Body of pancreas (tissue), 4 donors: ENCODE data around the gene DAB2IP. TPM values are rescaled to one million over a fixed set of nuclear protein-coding genes. Genes with fewer than 3 reads are reported as not detected.

Source experiments
- ATAC-seq: fragments of 150-250 bp; one replicate; pipeline ENCODE4 v1.9.1; 2016
- DNase-seq, 4 donors: peaks; one replicate each; pipeline ENCODE4 v3.0.0-alpha.2; 2019
- H3K27ac ChIP-seq, 4 donors: fragments of 200-600 bp; sonication (generic); 1 replicate in 3 of 4; 2 replicates in 1 of 4; pipeline versions ENCODE4 v1.5.1 to v1.6.1; 2016 to 2019; ENCODE audit warnings: mild to moderate bottlenecking in 1 of 4, mixed read lengths in 1 of 4, moderate library complexity in 1 of 4
- H3K27me3 ChIP-seq, 2 donors: fragments of 200-600 bp; sonication (generic); one replicate each; pipeline ENCODE4 v1.6.0; 2016; ENCODE audit warnings: mild to moderate bottlenecking in 1 of 2
- H3K36me3 ChIP-seq, 2 donors: fragments of 200-600 bp; sonication (generic); replicated peaks in 1 of 2; 2 replicates each; pipeline ENCODE4 v1.5.1; 2016; ENCODE audit warnings: low read depth in 2 of 2; ENCODE audit not compliant: insufficient read depth in 1 of 2
- H3K4me1 ChIP-seq: fragments of 200-600 bp; sonication (generic); one replicate; pipeline ENCODE4 v1.6.0; 2016
- H3K4me3 ChIP-seq, 2 donors: fragments of 200-600 bp; sonication (generic); 1 replicate in 1 of 2; 2 replicates in 1 of 2; pipeline ENCODE4 v1.5.1; 2016 to 2019
- H3K9me3 ChIP-seq, 3 donors: fragments of 200-600 bp; sonication (generic); 1 replicate in 2 of 3; 2 replicates in 1 of 3; pipeline ENCODE4 v1.5.1; 2016
- POLR2A ChIP-seq, 3 donors: fragments of 450-650 bp; IDR thresholded peaks; one replicate each; pipeline ENCODE4 v1.6.1; 2016; ENCODE audit warnings: antibody characterized with exemption in 3 of 3, mild to moderate bottlenecking in 2 of 3
- WGBS, 2 donors: methylation state at CpG; one replicate each; pipeline ENCODE4 v1.1.5; 2017; 5-methylcytosine and 5-hydroxymethylcytosine counted together
- intact Hi-C: fragments of 100-400 bp; cut with DNase I; formaldehyde crosslinking; loops from one replicate; pipeline ENCODE4 v1.15.1; 2023
- total RNA-seq, 2 donors: library from RNA; depleted of rRNA; stranded (reverse); fragments of >200 nt; gene quantifications; one replicate each; pipeline ENCODE4 v1.1.0, GENCODE V29; 2016
- TF ChIP-seq, protein P1 (sequence below), 7 experiments: fragments of 450-650 bp in 4 of 7; fragments of 200-600 bp in 3 of 7; sonication (generic) in 3 of 7; IDR thresholded peaks; one replicate each; pipeline ENCODE4 v1.5.1; 2016 to 2019; ENCODE audit warnings: antibody characterized with exemption in 7 of 7

DAB2IP gene
- total RNA-seq, 2 donors from 2014 or later, result 25.2 to 34.9 TPM

DNA sequence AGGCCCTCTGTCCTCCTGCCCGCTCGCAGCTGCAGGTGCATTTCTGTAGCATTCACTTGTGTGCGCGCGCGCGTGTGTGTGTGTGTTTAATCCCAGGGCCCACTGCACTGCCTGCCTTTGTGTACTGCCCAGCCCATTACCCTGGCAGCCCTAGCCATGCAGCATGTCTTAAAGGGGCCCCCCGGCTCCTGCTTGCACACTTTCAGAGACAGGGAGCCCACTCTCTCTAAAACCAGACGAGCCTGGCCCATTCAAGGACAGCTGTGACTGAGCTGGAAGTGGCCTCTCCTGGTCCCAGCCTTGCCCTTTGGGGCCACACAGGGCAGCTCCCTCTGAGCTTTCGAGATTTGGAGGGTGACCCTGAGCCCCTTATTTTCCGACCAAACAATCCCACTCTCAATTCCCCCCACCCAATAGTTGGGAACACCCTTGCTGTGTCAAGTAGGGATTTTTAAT is 98.9 kb downstream of the DAB2IP start:
- DNase-seq (no peak), ATAC-seq (no peak)
- no peaks in the 10 kb centered on the region for H3K27me3 ChIP-seq
- peak overlapping the region; percentile 54 to 86 (median 82) for H3K27ac ChIP-seq
- no peaks in the 10 kb centered on the region for H3K36me3 ChIP-seq
- intact Hi-C loops, result no loop called here
- peaks cover 96% of the 10 kb centered on the region for H3K4me1 ChIP-seq
- H3K4me3 ChIP-seq, result no peak overlapping the region
- no peak for TF ChIP-seq POLR2A (IDR thresholded peaks at IDR 0.05)
- TF ChIP-seq, protein P1, sequence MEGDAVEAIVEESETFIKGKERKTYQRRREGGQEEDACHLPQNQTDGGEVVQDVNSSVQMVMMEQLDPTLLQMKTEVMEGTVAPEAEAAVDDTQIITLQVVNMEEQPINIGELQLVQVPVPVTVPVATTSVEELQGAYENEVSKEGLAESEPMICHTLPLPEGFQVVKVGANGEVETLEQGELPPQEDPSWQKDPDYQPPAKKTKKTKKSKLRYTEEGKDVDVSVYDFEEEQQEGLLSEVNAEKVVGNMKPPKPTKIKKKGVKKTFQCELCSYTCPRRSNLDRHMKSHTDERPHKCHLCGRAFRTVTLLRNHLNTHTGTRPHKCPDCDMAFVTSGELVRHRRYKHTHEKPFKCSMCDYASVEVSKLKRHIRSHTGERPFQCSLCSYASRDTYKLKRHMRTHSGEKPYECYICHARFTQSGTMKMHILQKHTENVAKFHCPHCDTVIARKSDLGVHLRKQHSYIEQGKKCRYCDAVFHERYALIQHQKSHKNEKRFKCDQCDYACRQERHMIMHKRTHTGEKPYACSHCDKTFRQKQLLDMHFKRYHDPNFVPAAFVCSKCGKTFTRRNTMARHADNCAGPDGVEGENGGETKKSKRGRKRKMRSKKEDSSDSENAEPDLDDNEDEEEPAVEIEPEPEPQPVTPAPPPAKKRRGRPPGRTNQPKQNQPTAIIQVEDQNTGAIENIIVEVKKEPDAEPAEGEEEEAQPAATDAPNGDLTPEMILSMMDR (IDR thresholded peaks at IDR 0.05), result no peak
- 60 to 76% methylated on average over 11 of the region's 11 CpGs for WGBS, 2 donors
- H3K9me3 ChIP-seq, result no peaks in the 10 kb centered on the region

DNA sequence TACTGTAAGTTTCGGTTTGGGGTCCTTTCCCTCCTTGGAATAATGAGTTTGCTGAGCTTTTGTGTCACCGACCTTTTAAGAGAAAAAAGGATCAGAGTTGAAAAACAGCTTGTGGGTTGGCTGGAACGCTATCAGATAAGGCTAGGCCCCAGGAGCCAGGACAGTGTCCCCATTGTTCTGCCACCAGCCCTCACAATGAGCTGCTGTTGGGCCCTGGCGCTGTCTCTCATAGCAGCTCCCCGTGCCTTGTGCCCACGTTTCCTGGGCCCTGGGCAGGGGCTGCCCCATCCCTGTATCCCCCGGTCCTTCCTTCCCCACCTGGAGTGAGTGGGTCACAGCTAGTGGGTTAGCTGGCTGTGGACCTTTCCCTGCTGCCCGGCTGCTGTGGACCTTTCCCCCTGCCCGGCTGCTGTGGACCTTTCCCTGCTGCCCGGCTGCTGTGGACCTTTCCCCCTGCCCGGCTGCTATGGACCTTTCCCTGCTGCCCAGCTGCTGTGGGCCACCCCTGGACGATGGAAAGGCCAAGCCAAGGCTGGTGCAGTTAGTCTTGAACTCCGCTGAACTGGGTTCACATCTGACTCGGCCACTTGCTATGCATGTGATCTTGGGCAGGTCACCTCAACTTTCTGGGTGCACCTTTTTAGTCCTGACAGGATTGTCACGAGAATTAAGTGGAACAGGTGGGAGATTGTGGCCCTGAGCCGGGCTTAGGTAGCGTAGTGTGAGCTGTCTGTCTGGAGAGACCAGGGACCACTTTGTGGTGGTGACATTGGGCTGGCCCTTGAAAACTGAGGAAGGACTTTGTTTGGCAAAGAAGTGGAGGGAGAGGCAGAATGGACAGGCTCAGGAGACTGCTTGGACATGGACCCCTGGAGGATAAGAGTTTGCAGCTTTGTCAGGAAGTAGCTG is 99.5 kb downstream of the DAB2IP start:
- TF ChIP-seq POLR2A (IDR thresholded peaks at IDR 0.05), result no peak
- TF ChIP-seq, protein P1 (IDR thresholded peaks at IDR 0.05), result no peak
- intact Hi-C loops, result no loop called here
- ATAC-seq, result peak; percentile 79
- Histone ChIP-seq H3K4me1 (peaks cover 91% of the 10 kb centered on the region), H3K4me3 (no peak overlapping the region), H3K27ac (peak overlapping the region; percentile 54 to 86 (median 82)), H3K9me3 (no peaks in the 10 kb centered on the region), H3K27me3 (no peaks in the 10 kb centered on the region), H3K36me3 (no peaks in the 10 kb centered on the region)
- peak; percentile 51 to 82 (median 71) for DNase-seq
- 55 to 67% methylated on average over 16 to 17 of the region's 17 CpGs for WGBS, 2 donors

DNA sequence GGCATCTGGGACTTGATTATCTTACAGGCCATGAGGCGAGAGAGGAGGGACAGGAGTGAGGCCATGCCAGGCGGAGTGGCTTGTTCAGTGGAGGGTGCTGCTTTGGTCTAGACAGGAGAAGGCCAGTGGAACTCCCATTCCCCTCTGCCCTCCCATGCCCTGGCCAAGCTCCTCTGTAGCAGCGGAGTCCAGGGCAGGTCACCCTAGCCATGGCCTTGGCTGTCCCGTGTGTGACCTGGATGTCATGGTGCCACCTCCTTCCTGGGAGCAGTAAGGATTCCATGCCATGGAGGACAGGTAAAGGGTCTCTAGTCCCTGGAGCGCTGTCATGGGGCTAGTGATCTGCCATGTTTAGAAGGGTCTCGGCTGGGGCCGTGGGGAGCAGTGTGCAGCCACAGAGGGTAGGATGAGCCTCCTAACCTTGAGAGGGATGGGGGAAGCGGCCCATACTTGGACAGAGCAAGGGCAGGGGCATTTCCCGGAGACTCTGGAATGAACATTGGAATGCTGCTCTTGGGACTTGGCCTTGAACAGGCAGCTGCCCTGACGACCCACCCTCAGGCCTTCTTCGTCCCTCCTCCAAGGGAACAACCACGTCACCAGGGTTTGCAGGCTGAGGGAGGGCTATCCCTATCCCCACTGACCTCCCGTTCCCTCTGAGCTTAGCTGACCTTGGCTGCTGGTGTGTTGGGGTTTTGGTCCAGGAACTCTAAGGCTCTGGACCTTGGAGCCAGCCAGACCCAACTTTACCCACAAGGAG is 100.4 kb downstream of the DAB2IP start:
- WGBS, 2 donors, result 64 to 78% methylated on average over 11 to 13 of the region's 13 CpGs
- peak overlapping the region; percentile 54 to 86 (median 82) for H3K27ac ChIP-seq

DNA sequence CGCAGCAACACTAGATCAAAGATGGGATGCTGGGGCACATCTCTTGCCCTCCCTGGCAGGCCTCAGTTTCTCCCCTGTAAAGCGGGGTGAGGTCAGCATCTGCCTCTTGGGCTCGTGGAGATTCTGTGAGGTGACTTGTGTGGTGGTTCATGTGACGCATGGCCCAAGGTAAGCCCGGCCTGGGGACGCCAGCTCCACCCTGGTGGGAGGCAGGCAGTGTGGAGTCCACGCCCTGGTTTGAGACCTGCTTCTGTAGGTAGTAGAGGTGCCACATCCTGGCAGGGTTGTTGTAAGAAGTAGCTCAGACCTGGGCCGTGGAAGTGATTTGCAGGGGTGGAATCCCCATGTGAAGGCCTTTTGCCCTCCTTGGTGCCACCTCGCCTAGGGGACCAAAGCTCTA is 101.5 kb downstream of the DAB2IP start:
- DNase-seq (no peak), ATAC-seq (no peak)
- Histone ChIP-seq H3K4me1 (peaks cover 85% of the 10 kb centered on the region), H3K9me3 (no peaks in the 10 kb centered on the region), H3K27ac (peak overlapping the region in 3 of 4 donors; percentile 81 to 86 (median 83)), H3K36me3 (no peaks in the 10 kb centered on the region), H3K4me3 (no peak overlapping the region), H3K27me3 (no peaks in the 10 kb centered on the region)
- no peak for TF ChIP-seq POLR2A (IDR thresholded peaks at IDR 0.05)
- TF ChIP-seq, protein P1 (IDR thresholded peaks at IDR 0.05), result no peak
- intact Hi-C loops, result no loop called here
- WGBS, 2 donors, result 90 to 100% methylated on average over 2 to 9 of the region's 9 CpGs

More for the DNA sequence above, 100.4 kb downstream of the DAB2IP start:
- TF ChIP-seq, protein P1 (IDR thresholded peaks at IDR 0.05), result no peak
- no peak for TF ChIP-seq POLR2A (IDR thresholded peaks at IDR 0.05)
- intact Hi-C loops, result no loop called here
- no peak overlapping the region for H3K4me3 ChIP-seq
- DNase-seq (no peak), ATAC-seq (no peak)
- no peaks in the 10 kb centered on the region for H3K36me3 ChIP-seq
- H3K9me3 ChIP-seq, result no peaks in the 10 kb centered on the region
- H3K4me1 ChIP-seq, result peaks cover 90% of the 10 kb centered on the region
- no peaks in the 10 kb centered on the region for H3K27me3 ChIP-seq
